Left lung (tissue), 10 donors: ENCODE data around the gene BPIFB6. TPM values are rescaled to one million over a fixed set of nuclear protein-coding genes. Genes with fewer than 3 reads are reported as not detected.

Experiments
- ATAC-seq: fragments of 200-7000 bp; cut with Tn5 transposase; one replicate; pipeline ENCODE4 v1.9.1; 2020; ENCODE audit warnings: moderate library complexity
- DNase-seq, 4 donors: peaks; one replicate each; pipeline ENCODE4 v3.0.0-alpha.2; 2013 to 2020
- H3K27ac ChIP-seq, 2 donors: fragments of 200-600 bp; sonication (generic) in 1 of 2; one replicate each; pipeline versions ENCODE4 v1.5.0 to v1.8.0; 2020 to 2021
- H3K27me3 ChIP-seq, 2 donors: fragments of 200-600 bp; sonication (generic) in 1 of 2; one replicate each; pipeline versions ENCODE4 v1.5.0 to v1.8.0; 2020 to 2021
- H3K36me3 ChIP-seq, 2 donors: fragments of 200-600 bp; sonication (generic) in 1 of 2; one replicate each; pipeline versions ENCODE4 v1.5.0 to v1.8.0; 2020 to 2021
- H3K4me1 ChIP-seq, 2 donors: fragments of 200-600 bp; one replicate each; pipeline ENCODE4 v1.8.0; 2021
- H3K4me3 ChIP-seq, 2 donors: fragments of 200-600 bp; sonication (generic) in 1 of 2; one replicate each; pipeline versions ENCODE4 v1.5.0 to v1.8.0; 2020 to 2021; ENCODE audit warnings: mild to moderate bottlenecking in 1 of 2
- H3K9me3 ChIP-seq, 2 donors: fragments of 200-600 bp; sonication (generic) in 1 of 2; one replicate each; pipeline versions ENCODE4 v1.5.0 to v1.8.0; 2020 to 2021
- CTCF ChIP-seq, 2 donors: fragments of 200-600 bp; sonication (generic) in 1 of 2; IDR thresholded peaks; one replicate each; pipeline versions ENCODE4 v1.5.0 to v1.8.0; 2021; ENCODE audit warnings: antibody characterized with exemption in 2 of 2
- intact Hi-C, 2 donors: fragments of 100-400 bp; cut with DNase I; formaldehyde crosslinking; loops; one replicate each; pipeline versions ENCODE4 v1.11.2 to v1.14.2; 2022
- polyA plus RNA-seq, 6 donors: library from polyadenylated mRNA; unstranded; fragments of 120-200 nt; gene quantifications; one replicate each; pipeline ENCODE4 v1.2.1, GENCODE V29; 2013; ENCODE audit not compliant: insufficient read length in 6 of 6
- total RNA-seq, 2 donors: library from RNA; stranded (reverse); fragmentation: NEBNext Ultra II Directional; extraction: Animal tissue kit (Norgen Biotek cat#: 25700); gene quantifications; one replicate each; pipeline ENCODE4 v1.2.1, GENCODE V29; 2021
- donor health status: DM: no; HTN: yes; CAD: no.
- donor health status: DM: no; HTN: no; CAD: no.

BPIFB6 gene
- total and polyA plus RNA-seq, 8 donors, result not detected

DNA sequence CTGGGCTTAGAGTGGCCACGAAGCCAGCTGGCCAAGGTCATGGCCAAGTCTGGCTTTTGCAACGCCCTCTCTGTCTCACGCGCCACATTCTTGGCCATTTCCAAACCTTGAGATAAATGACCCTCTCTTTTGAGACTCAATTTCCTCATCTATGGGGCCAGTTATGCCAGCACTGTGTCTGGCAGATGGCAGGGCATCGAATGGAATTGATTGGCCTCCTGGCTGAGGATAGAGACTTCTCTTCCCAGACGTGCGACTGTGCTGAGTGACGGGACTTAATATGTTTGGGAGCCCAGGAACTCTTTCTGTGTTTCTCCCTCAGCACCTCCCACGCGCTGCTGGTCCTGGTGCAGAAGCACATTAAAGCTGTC lies 16.3 kb upstream of the BPIFB6 start:
- Histone ChIP-seq H3K27ac (no peak overlapping the region), H3K27me3 (peaks cover 0 to 55% of the 10 kb centered on the region in 2 donors), H3K9me3 (no peaks in the 10 kb centered on the region), H3K36me3 (no peaks in the 10 kb centered on the region), H3K4me1 (no peaks in the 10 kb centered on the region), H3K4me3 (no peak overlapping the region)
- TF ChIP-seq CTCF (IDR thresholded peaks at IDR 0.05), result no peak
- intact Hi-C loops, result no loop called here
- ATAC-seq (no peak), DNase-seq (no peak)

GRCh38 chr20:33015700-33016580 lies 15.5 kb upstream of the BPIFB6 start:
- H3K36me3 ChIP-seq, result no peaks in the 10 kb centered on the region
- peaks cover 0 to 51% of the 10 kb centered on the region in 2 donors for H3K27me3 ChIP-seq
- TF ChIP-seq CTCF (IDR thresholded peaks at IDR 0.05), result no peak
- H3K4me3 ChIP-seq, result no peak overlapping the region
- no peak for ATAC-seq
- no peaks in the 10 kb centered on the region for H3K4me1 ChIP-seq
- H3K27ac ChIP-seq, result no peak overlapping the region
- DNase-seq, result no peak
- no peaks in the 10 kb centered on the region for H3K9me3 ChIP-seq
- intact Hi-C loops, result no loop called here

DNA sequence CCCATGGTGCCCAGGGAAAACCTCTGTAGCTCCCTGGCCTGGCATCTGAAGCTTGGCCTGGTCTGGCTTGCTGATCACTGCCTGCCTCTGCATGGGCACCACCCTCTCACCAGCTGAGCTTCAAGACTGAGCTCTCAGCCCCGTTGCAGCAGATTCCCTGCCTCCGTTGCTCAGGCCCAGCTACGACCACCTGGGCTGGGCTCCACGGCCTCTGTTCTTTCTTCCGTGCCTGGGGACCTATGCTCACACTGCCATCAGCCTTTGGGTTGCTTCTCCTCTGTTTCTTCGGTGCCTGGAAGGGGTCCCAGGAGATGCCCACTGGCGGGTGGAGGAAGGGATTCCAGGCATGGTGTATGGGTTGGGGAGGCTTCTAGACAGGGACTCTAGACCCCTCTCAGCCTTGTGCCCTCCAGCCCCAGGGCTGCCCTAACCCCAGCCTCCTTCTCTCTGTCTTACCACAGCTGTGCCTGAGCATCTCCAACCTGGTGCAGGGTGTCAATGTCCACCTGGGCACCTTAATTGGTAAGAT lies 14.8 kb upstream of the BPIFB6 start:
- Histone ChIP-seq H3K9me3 (no peaks in the 10 kb centered on the region), H3K4me1 (no peaks in the 10 kb centered on the region), H3K27me3 (peaks cover 0 to 47% of the 10 kb centered on the region in 2 donors), H3K36me3 (no peaks in the 10 kb centered on the region), H3K27ac (no peak overlapping the region), H3K4me3 (no peak overlapping the region)
- DNase-seq (no peak), ATAC-seq (no peak)
- intact Hi-C loops, result no loop called here
- no peak for TF ChIP-seq CTCF (IDR thresholded peaks at IDR 0.05)

- H3K27ac ChIP-seq, result no peak overlapping the region
- H3K4me1 ChIP-seq, result no peaks in the 10 kb centered on the region
- intact Hi-C loops, result no loop called here
- no peaks in the 10 kb centered on the region for H3K36me3 ChIP-seq
- no peak for TF ChIP-seq CTCF (IDR thresholded peaks at IDR 0.05)
- H3K4me3 ChIP-seq, result no peak overlapping the region
- H3K27me3 ChIP-seq, result peaks cover 0 to 39% of the 10 kb centered on the region in 2 donors
- ATAC-seq, result no peak
- no peaks in the 10 kb centered on the region for H3K9me3 ChIP-seq
- no peak for DNase-seq
Observed at GRCh38 chr20:33017542-33017941, 13.9 kb upstream of the BPIFB6 start.

GRCh38 chr20:33018169-33018931 lies 13.1 kb upstream of the BPIFB6 start:
- Histone ChIP-seq H3K27me3 (peaks cover 0 to 31% of the 10 kb centered on the region in 2 donors), H3K9me3 (no peaks in the 10 kb centered on the region), H3K4me1 (no peaks in the 10 kb centered on the region), H3K27ac (no peak overlapping the region), H3K36me3 (no peaks in the 10 kb centered on the region), H3K4me3 (no peak overlapping the region)
- ATAC-seq (no peak), DNase-seq (no peak)
- intact Hi-C loops, result no loop called here
- no peak for TF ChIP-seq CTCF (IDR thresholded peaks at IDR 0.05)
